ENCODE measurements around the gene NUDT1.

NUDT1 gene

DNA sequence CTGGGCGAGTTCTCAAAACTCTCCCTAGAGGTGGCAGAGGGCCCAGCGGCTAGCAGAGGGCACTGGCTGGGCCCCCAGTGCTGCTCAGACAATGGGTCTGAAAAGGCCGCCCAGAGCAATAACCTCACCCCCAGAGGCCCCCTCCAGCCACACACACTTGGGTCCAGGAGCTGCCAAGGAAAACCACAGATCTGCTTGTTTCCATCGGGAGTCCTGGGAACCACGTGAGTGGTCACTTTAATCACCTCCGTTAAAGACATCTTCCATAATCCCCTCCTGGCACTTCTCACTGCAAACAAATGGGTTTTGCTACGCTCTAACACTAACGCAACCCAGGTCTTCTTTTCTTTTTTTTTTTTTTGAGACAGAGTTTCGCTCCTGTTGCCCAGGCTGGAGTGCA, 30.0 kb downstream of the NUDT1 start:
- no peak for DNase-seq

- DNase-seq, result no peak
Observed at GRCh38 chr7:2273866-2274265, 31.8 kb downstream of the NUDT1 start.

GRCh38 chr7:2274666-2275065, 32.6 kb downstream of the NUDT1 start:
- no peak for DNase-seq

- no peak for DNase-seq
Observed at GRCh38 chr7:2275101-2275500, 33.1 kb downstream of the NUDT1 start.

DNA sequence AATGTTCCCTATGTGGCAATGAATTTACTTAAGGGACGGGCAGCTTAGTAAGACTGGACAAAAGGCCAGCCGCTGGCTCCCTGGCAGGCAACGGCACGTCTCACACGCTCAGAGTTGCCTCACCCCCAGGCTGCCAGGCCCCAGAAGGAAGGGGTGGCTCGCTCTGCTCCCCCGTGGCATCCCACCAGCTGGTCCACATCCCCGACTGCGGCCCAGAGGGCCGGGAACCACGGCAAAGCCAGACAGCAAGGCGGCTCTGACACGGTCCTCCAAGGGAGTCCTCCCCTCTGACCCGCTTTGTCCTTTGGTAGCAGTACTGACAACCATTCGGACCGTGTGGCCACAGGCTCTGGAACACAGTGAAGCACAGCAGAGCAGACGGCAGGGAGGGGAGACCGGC, 34.1 kb downstream of the NUDT1 start:
- DNase-seq, result no peak

DNA sequence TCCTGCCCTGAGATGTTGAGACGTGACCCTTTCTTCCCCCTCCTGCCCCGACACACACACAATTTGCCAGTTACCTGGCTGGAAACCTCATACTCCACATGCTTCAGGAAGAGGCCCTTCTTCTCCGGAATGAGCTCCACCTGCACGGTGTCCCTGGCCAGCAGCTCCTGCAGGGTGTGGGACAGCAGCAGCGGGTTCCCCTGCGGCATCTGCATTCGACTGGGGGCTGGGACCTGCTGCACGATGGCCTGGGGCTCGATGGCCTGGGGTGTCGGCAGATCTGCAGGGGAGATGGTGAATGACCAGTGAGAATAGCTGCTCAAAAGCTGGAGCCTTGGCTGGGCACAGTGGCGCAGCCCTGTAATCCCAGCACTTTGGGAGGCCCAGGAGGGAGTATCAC, 36.0 kb downstream of the NUDT1 start:
- no peak for DNase-seq

DNA sequence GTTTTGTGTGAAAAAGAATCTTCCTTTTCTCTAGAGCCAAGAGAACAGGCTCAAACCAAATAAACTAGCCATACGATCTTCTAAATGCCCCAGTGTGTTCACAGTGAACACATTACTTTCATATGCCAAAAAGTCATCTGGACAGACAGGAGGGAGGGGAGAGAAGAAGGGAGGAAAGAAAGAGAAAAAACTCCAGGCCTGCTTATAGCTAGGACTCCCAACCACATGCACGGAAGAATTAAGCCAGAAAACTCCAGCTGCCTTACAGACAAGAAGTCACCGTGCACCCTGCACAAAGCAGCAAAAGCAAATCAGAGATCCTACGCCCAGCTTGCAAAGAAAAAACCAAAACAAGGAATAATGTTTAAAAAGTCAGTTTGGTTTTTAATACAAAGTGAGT, 37.9 kb downstream of the NUDT1 start:
- DNase-seq, result no peak

DNA sequence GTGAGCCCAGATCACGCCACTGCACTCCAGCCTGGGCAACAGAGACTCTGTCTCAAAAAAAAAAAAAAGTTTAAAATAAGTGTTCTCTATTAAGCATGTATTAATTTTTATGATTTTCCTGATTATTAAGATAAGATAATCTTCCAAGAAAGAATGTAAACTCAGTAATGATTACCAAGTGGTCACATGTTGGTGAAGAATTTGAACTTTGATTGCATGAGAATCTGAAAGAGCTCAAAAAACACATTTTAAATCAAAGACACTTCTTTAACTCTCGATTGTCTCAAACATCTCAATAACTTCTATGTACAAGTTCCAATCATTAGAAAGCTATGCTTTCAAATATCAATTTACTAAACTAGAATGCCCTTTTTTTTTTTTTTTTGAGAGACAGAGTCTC, 38.4 kb downstream of the NUDT1 start:
- no peak for DNase-seq

DNA sequence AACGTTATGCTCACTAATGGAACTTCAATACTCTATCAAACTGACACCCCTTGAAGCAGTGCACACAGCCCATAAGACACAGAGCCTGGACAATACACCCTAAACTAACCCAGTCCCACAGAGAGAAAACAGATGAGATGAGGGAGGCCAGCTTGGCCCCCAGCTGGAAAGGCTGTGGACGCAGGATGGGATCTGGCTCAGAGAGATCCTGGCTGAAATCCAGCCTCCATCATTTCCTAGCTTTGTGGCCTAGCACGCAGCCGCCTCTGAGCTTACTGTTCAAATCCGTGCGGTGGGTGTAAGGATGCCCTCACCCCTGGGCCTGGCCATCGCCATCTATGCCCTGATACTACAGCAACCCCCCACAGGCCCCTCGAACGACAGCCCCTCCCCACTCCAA, 39.5 kb downstream of the NUDT1 start:
- no peak for DNase-seq

DNA sequence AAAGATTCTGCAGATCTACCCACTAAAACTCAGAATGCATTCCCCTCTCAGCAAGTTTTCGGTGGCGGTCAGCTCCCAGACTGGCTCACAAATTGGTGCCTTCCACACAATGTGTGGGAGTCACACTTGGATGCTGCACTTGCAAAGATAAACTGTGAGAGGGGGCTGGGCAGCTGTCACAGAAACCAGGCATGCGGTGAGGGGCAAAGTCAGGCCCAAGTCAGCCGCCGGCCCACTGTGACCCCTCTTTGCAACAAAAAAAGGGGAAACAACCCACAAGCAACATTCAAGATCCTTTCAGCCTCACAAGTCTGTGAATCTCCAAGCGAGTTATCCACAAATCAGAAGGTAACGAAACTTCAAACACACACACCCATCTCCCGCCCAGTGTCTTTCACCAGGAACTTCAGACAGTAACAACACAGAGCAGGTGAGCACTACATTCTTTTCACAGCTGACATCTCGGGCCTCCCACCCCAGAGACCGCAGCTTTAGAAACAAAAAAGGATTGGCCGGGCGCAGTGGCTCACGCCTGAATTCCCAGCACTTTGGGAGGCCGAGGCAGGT, 40.2 kb downstream of the NUDT1 start:
- no peak for DNase-seq

GRCh38 chr7:2283074-2283473, 41.0 kb downstream of the NUDT1 start:
- DNase-seq, result no peak

GRCh38 chr7:2287745-2288144, 45.7 kb downstream of the NUDT1 start:
- DNase-seq, result no peak

DNA sequence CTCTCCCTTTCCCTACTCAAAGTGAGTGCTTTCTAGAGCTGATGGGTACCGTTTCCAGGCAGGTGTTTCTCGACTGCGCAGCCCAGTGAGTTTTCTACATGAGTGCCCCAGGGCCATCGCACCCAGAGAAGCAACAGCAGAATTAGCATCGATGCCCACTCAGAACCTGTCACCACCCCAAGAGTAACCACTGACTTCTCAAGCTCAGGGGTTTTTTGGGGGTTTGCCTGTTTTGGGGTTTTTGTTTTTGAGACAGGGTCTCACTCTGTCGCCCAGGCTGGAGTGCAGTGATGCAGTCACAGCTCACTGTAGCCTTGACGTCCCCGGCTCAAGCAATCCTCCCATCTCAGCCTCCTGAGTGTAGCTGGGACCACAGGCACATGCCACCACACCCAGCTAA, 46.5 kb downstream of the NUDT1 start:
- DNase-seq, result no peak

GRCh38 chr7:2289111-2289586, 47.1 kb downstream of the NUDT1 start:
- DNase-seq, result no peak

GRCh38 chr7:2289621-2290020, 47.6 kb downstream of the NUDT1 start:
- DNase-seq, result no peak

GRCh38 chr7:2290877-2291276, 48.9 kb downstream of the NUDT1 start:
- no peak for DNase-seq

DNA sequence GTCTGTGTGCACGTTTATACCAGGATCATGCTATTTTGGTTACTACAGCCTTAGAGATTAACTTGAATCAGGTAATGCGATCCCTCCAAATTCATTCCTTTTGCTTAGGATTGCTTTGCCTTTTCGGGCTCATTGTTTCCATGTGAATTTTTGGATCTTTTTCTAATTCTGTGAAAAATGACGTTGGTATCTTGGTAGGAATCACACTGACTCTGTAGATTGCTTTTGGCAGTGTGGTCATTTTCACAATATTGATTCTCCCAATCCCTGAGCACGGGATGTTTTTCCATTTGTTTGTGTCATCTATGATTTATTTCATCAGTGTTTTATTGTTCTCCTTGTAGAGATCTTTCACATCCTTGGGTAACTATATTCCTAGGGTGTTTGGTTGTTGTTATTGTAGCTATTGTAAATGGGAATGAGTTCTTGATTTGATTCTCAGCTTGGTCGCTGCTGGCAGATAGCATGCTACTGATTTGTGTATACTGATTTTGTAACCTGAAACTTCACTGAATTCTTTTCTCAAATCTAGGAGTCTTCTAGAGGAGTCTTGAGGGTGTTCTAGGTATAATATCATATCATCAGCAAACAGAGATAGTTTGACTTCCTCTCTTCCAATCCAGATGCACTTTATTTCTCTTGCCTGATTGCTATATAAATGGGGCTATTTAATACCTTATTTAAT, 54.1 kb downstream of the NUDT1 start:
- DNase-seq, result no peak

GRCh38 chr7:2296832-2297231, 54.8 kb downstream of the NUDT1 start:
- DNase-seq, result no peak

GRCh38 chr7:2299131-2299829, 57.3 kb downstream of the NUDT1 start:
- no peak for DNase-seq

- DNase-seq, result no peak
Observed at GRCh38 chr7:2299870-2300512, 58.0 kb downstream of the NUDT1 start.
